Endothelial cell of umbilical vein (primary cell): ENCODE data around the gene DPYSL4. TPM values are rescaled to one million over a fixed set of nuclear protein-coding genes. Genes with fewer than 3 reads are reported as not detected.

Source experiments
- BruUV-seq: library from RNA; stranded (reverse); fragments of 400-500 nt; replicated peaks from 2 replicates; lab custom pipeline; 2021; lab: Mats Ljungman, UMichigan
- CTCF ChIA-PET: fragments of 300-600, 350-600 bp; sonication (Branson Sonifier 250); formaldehyde crosslinking; loops from one replicate; lab custom pipeline; 2021; ENCODE audit warnings: antibody characterized with exemption, inconsistent platforms; lab: Charles Lee
- POLR2A ChIA-PET: fragments of 300-600, 350-600 bp; sonication (Branson Sonifier 250); formaldehyde crosslinking; loops from one replicate; lab custom pipeline; 2021; ENCODE audit warnings: antibody characterized with exemption, inconsistent platforms; lab: Charles Lee
- DNase-seq: peaks from one replicate; pipeline ENCODE4 v3.0.0-alpha.2; 2011; ENCODE audit warnings: low read depth, low spot score
- FAIRE-seq: peaks from 2 replicates; lab custom pipeline; 2011; peaks lifted over from hg19 to GRCh38; lab: Jason Lieb, UNC
- H2AFZ ChIP-seq: 2 replicates; pipeline ENCODE4 v1.6.0; 2012; ENCODE audit warnings: low read depth, low read length, control low read depth, inconsistent platforms
- H3K27ac ChIP-seq: 2 replicates; pipeline ENCODE4 v1.5.1; 2011; ENCODE audit warnings: low read depth, mild to moderate bottlenecking, control low read depth, low read length, moderate library complexity; ENCODE audit not compliant: insufficient read depth
- H3K27me3 ChIP-seq, 2 experiments: 2 replicates each; pipeline versions ENCODE4 v1.6.0 to v1.6.1; 2011; ENCODE audit warnings: low read length in 2 of 2, mixed read lengths in 1 of 2; ENCODE audit not compliant: control insufficient read depth in 2 of 2, insufficient read depth in 2 of 2
- H3K36me3 ChIP-seq, 2 experiments: 2 replicates in 1 of 2; 3 replicates in 1 of 2; pipeline ENCODE4 v1.5.1; 2011; ENCODE audit warnings: low read length in 2 of 2, mild to moderate bottlenecking in 1 of 2, moderate library complexity in 1 of 2; ENCODE audit not compliant: control insufficient read depth in 2 of 2, insufficient read depth in 2 of 2; ENCODE audit errors: extremely low read depth in 1 of 2
- H3K4me1 ChIP-seq: 3 replicates; pipeline ENCODE4 v1.5.1; 2011; ENCODE audit warnings: mild to moderate bottlenecking, low read length; ENCODE audit not compliant: control insufficient read depth, insufficient read depth; ENCODE audit errors: extremely low read depth
- H3K4me2 ChIP-seq: 2 replicates; pipeline ENCODE4 v1.6.1; 2011; ENCODE audit warnings: low read length, control low read depth, mixed read lengths; ENCODE audit not compliant: insufficient read depth
- H3K4me3 ChIP-seq, 3 experiments: fragments of 200-600 bp in 1 of 3; sonication (generic), shearing (Covaris generic) in 1 of 3; replicated peaks in 1 of 3; 2 replicates each; pipeline ENCODE4 v1.5.1; 2011 to 2016; ENCODE audit warnings: control low read depth in 3 of 3, low read length in 3 of 3, mild to moderate bottlenecking in 2 of 3, inconsistent platforms in 1 of 3, low read depth in 1 of 3, moderate library complexity in 1 of 3; ENCODE audit not compliant: insufficient read depth in 1 of 3
- H3K79me2 ChIP-seq: 2 replicates; pipeline ENCODE4 v1.6.0; 2012; ENCODE audit warnings: low read length, inconsistent platforms; ENCODE audit not compliant: control insufficient read depth, insufficient read depth
- H3K9ac ChIP-seq: replicated peaks from 2 replicates; pipeline ENCODE3; 2011; ENCODE audit warnings: low read length, control low read depth; ENCODE audit not compliant: insufficient read depth; ENCODE audit errors: extremely low read depth
- H3K9me1 ChIP-seq: replicated peaks from 3 replicates; pipeline ENCODE4 v1.6.0; 2011; ENCODE audit warnings: mild to moderate bottlenecking, low read length; ENCODE audit not compliant: control insufficient read depth, insufficient read depth; ENCODE audit errors: extremely low read depth
- H3K9me3 ChIP-seq: replicated peaks from 2 replicates; pipeline ENCODE4 v1.5.1; 2012; ENCODE audit warnings: low read length, inconsistent platforms; ENCODE audit not compliant: control insufficient read depth, insufficient read depth
- H4K20me1 ChIP-seq: replicated peaks from 2 replicates; pipeline ENCODE3; 2011; ENCODE audit warnings: mild to moderate bottlenecking, low read length; ENCODE audit not compliant: control insufficient read depth, insufficient read depth; ENCODE audit errors: extremely low read depth
- CTCF ChIP-seq, 2 donors: IDR thresholded peaks; 1 replicate in 1 of 2; 2 replicates in 1 of 2; pipeline ENCODE4 v1.5.1; 2011; ENCODE audit warnings: low read length in 2 of 2, mild to moderate bottlenecking in 2 of 2, moderate library complexity in 2 of 2, control low read depth in 1 of 2, inconsistent platforms in 1 of 2, low read depth in 1 of 2; ENCODE audit not compliant: insufficient read depth in 1 of 2; ENCODE audit errors: extremely low read depth in 1 of 2
- EZH2 ChIP-seq: IDR thresholded peaks from 2 replicates; pipeline ENCODE4 v1.6.1; 2012; ENCODE audit warnings: borderline replicate concordance, low read depth, mild to moderate bottlenecking, moderate library complexity, low read length, inconsistent platforms; ENCODE audit not compliant: severe bottlenecking
- JUN ChIP-seq: IDR thresholded peaks from 2 replicates; pipeline ENCODE4 v1.6.1; 2011; ENCODE audit warnings: borderline replicate concordance, low read depth; ENCODE audit not compliant: insufficient read length, insufficient read depth
- MYC ChIP-seq: IDR thresholded peaks from one replicate; pipeline ENCODE4 v1.6.1; 2011; ENCODE audit warnings: mild to moderate bottlenecking, low read depth, low read length
- POLR2A ChIP-seq: IDR thresholded peaks from 2 replicates; pipeline ENCODE4 v1.6.1; 2012; ENCODE audit warnings: low read depth, mild to moderate bottlenecking, control low read depth, low read length
- POLR2AphosphoS5 ChIP-seq: IDR thresholded peaks from 2 replicates; pipeline ENCODE4 v1.6.1; 2012; ENCODE audit warnings: low read depth, mild to moderate bottlenecking, control low read depth, low read length, moderate library complexity; ENCODE audit not compliant: insufficient read depth
- dilution Hi-C: fragments of 300-500 bp; cut with MboI; formaldehyde crosslinking; loops from one replicate; pipeline ENCODE4 v1.15.0; 2019; ENCODE audit warnings: low sequenced_read_pairs; ENCODE audit not compliant: extremely low pct_ligation_motif_present
- intact Hi-C: fragments of 100-400 bp; cut with micrococcal nuclease; formaldehyde crosslinking; loops from one replicate; pipeline ENCODE4 v1.10.0; 2022
- polyA plus RNA-seq, 4 experiments: library from polyadenylated mRNA; depleted of rRNA in 3 of 4; stranded (reverse) in 3 of 4; unstranded in 1 of 4; fragments of >200 nt; gene quantifications; 2 replicates each; pipeline versions ENCODE4 v1.2.1 to v1.2.3, GENCODE V29; 2011 to 2012; ENCODE audit warnings: missing spikeins in 1 of 4
- total RNA-seq: library from RNA; stranded (reverse); gene quantifications from 2 replicates; pipeline ENCODE4 v1.2.3, GENCODE V29; 2021
- TF ChIP-seq, protein P1 (sequence below): IDR thresholded peaks from 2 replicates; pipeline ENCODE4 v1.6.1; 2011; ENCODE audit not compliant: insufficient read depth, insufficient read length

Gene DPYSL4
- total and polyA plus RNA-seq, 2 donors (not counting 3 experiments of a cell fraction or from before 2014, with no cell fraction given) = 27.1 to 60.0 TPM

DNA sequence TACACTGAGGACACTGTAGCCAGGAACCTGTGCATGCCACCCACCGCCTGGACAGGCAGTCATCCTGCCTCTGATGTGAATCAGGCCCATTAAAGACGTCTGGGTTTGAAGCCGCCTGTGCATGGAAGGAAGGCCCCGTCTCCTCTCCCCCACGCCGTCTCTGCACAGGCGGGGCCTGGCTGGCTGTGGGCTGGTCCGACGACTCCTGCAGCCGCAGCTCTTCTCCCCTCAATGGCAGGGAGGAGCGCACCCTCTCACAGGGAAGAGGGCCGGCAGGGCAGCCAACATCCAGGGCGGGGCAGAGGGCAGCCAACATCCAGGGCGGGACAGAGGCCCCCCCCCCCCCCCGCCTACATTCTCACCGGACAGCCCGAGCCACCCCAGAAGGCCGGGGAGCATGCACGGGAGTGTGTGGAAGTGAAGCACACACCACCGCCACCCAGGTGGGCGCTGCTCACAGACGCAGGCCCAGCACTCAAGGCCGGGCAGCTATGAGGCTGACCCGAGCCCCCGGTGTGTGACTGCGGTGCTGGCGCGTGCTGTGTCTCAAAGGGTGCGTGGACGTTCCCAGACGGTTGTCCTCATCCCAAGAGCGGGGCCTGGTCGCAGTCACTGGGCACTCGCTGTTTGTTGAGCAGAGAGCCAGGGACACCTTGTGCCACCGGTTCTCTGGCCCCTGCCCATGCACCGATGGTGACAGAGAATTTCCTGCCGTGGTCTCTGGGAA, 19.1 kb downstream of the DPYSL4 start:
- H4K20me1 ChIP-seq = no peaks in the 10 kb centered on the region
- no peak overlapping the region for H3K9ac ChIP-seq
- H3K4me2 ChIP-seq = no peak overlapping the region
- intact Hi-C loops = no loop called here
- dilution Hi-C loops = no loop called here
- no peaks in the 10 kb centered on the region for H3K4me1 ChIP-seq
- no peak overlapping the region for H3K4me3 ChIP-seq
- no peak overlapping the region for H3K27ac ChIP-seq
- CTCF ChIA-PET = no interaction called here
- no peak overlapping the region for H2AFZ ChIP-seq
- no peaks in the 10 kb centered on the region for H3K36me3 ChIP-seq
- FAIRE-seq = no peak
- no peaks in the 10 kb centered on the region for H3K9me3 ChIP-seq
- no peaks in the 10 kb centered on the region for H3K9me1 ChIP-seq
- no peaks in the 10 kb centered on the region for H3K79me2 ChIP-seq
- POLR2A ChIA-PET = no interaction called here
- TF ChIP-seq CTCF (IDR thresholded peaks at IDR 0.05; ENCODE audit: extremely low read depth in 1 of 2, insufficient read depth in 1 of 2, low read depth in 1 of 2, low read length in 2 of 2) (no peak), EZH2 (no peak), POLR2AphosphoS5 (no peak), MYC (no peak), POLR2A (no peak), JUN (no peak)
- TF ChIP-seq, protein P1, sequence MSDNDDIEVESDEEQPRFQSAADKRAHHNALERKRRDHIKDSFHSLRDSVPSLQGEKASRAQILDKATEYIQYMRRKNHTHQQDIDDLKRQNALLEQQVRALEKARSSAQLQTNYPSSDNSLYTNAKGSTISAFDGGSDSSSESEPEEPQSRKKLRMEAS = no peak
- no TSS peak for BruUV-seq
- no peak for DNase-seq
- H3K27me3 ChIP-seq = no peaks in the 10 kb centered on the region
